ENCODE results near the gene PPME1. TPM values are rescaled to one million over a fixed set of nuclear protein-coding genes. Genes with fewer than 3 reads are reported as not detected.

PPME1 gene
- total and polyA plus RNA-seq, 9 of the 15 experiments (the other 6 are each of a cell fraction or from before 2014, with no cell fraction given): 9.8 to 81.7 (median 37.6) TPM

- no peak for TF ChIP-seq CUX1 (CRISPR knock-in tag; IDR thresholded peaks at IDR 0.05)
- TF ChIP-seq BRCA1 (IDR thresholded peaks at IDR 0.05): no peak
- no peak for TF ChIP-seq BRCA1 (CRISPR knock-in tag; IDR thresholded peaks at IDR 0.05)
- no peak for TF ChIP-seq RBFOX2 (IDR thresholded peaks at IDR 0.05; ENCODE audit: low read depth, low read length)
- no peak for TF ChIP-seq ATF6 (CRISPR knock-in tag; IDR thresholded peaks at IDR 0.05)
- no peak for TF ChIP-seq PYGO2 (tag; IDR thresholded peaks at IDR 0.05)
- TF ChIP-seq NFE2 (IDR thresholded peaks at IDR 0.05; ENCODE audit: low read depth): peak; percentile 80
- TF ChIP-seq DNMT1 (IDR thresholded peaks at IDR 0.05): no peak
- no peak for TF ChIP-seq STAT5A (IDR thresholded peaks at IDR 0.05; ENCODE audit: borderline replicate concordance, low read length)
- no peak for TF ChIP-seq PHB (CRISPR knock-in tag; IDR thresholded peaks at IDR 0.05)
- TF ChIP-seq NCOA2 (IDR thresholded peaks at IDR 0.05; ENCODE audit: partially characterized antibody in 2 of 2): no peak
- no peak for TF ChIP-seq MXD1 (CRISPR knock-in tag; IDR thresholded peaks at IDR 0.05; ENCODE audit: borderline replicate concordance, poor library complexity, severe bottlenecking)
- no peak for TF ChIP-seq ZNF174 (CRISPR knock-in tag; IDR thresholded peaks at IDR 0.05)
- TF ChIP-seq ELF4 (CRISPR knock-in tag; IDR thresholded peaks at IDR 0.05): no peak
- TF ChIP-seq TEAD2 (tag; IDR thresholded peaks at IDR 0.05): peak; percentile 48; the same call in 1 of the 2 replicates
- no peak for TF ChIP-seq TRIM28 (IDR thresholded peaks at IDR 0.05)
- TF ChIP-seq MEF2A (IDR thresholded peaks at IDR 0.05; ENCODE audit: control insufficient read depth, low read depth, low read length): 0 out of 2 replicates have a peak, but pooled peaks have one; percentile 46
- TF ChIP-seq NFIX (CRISPR knock-in tag; IDR thresholded peaks at IDR 0.05; ENCODE audit: low read depth): no peak
- peak; percentile 72 for TF ChIP-seq ATF3 (IDR thresholded peaks at IDR 0.05)
- TF ChIP-seq ATF3 (CRISPR knock-in tag; conservative IDR thresholded peaks at IDR 0.05): no peak
- no peak for TF ChIP-seq ZNF143 (CRISPR knock-in tag; IDR thresholded peaks at IDR 0.05)
- TF ChIP-seq MAFF (IDR thresholded peaks at IDR 0.05; ENCODE audit: low read length): peak; percentile 65
- no peak for TF ChIP-seq TCF7 (IDR thresholded peaks at IDR 0.05; ENCODE audit: borderline replicate concordance)
- TF ChIP-seq MXI1 (IDR thresholded peaks at IDR 0.05; ENCODE audit: low read depth, low read length): no peak
Observed at GRCh38 chr11:74138572-74138971, 32.5 kb upstream of the PPME1 start (continued).
